COLO668 (cell line): Measurements from ENCODE around the gene VAPA.

Experiments
- DNase-seq: peaks from one replicate; lab custom pipeline; 2025; ENCODE audit not compliant: unreplicated experiment; lab: John Stamatoyannopoulos, UW

VAPA gene

GRCh38 chr18:9968081-9968848, 54.4 kb downstream of the VAPA start:
- DNase-seq, result no peak

- DNase-seq, result no peak
Observed at GRCh38 chr18:9969247-9969646, 55.4 kb downstream of the VAPA start.

- peak; percentile 84 for DNase-seq
Observed at GRCh38 chr18:9971313-9971920, 57.6 kb downstream of the VAPA start.

GRCh38 chr18:9973470-9973869, 59.7 kb downstream of the VAPA start:
- DNase-seq, result no peak

- no peak for DNase-seq
Observed at GRCh38 chr18:9974279-9974915, 60.6 kb downstream of the VAPA start.

- DNase-seq, result no peak
Observed at GRCh38 chr18:9975658-9976057, 61.8 kb downstream of the VAPA start.

GRCh38 chr18:9982711-9983110, 68.9 kb downstream of the VAPA start:
- DNase-seq, result no peak

GRCh38 chr18:9984080-9984479, 70.3 kb downstream of the VAPA start:
- no peak for DNase-seq

- DNase-seq, result no peak
Observed at GRCh38 chr18:9985641-9986040, 71.8 kb downstream of the VAPA start.

GRCh38 chr18:9986156-9986930, 72.5 kb downstream of the VAPA start:
- DNase-seq, result no peak

- no peak for DNase-seq
Observed at GRCh38 chr18:9987345-9987744, 73.5 kb downstream of the VAPA start.

- peak; percentile 83 for DNase-seq
Observed at GRCh38 chr18:9987931-9988330, 74.1 kb downstream of the VAPA start.

GRCh38 chr18:9988665-9989064, 74.8 kb downstream of the VAPA start:
- no peak for DNase-seq

GRCh38 chr18:9989481-9989880, 75.7 kb downstream of the VAPA start:
- DNase-seq, result no peak

GRCh38 chr18:9991011-9992000, 77.5 kb downstream of the VAPA start:
- DNase-seq, result no peak

- no peak for DNase-seq
Observed at GRCh38 chr18:9992300-9992972, 78.6 kb downstream of the VAPA start.

GRCh38 chr18:9992973-9993520, 79.2 kb downstream of the VAPA start:
- no peak for DNase-seq

GRCh38 chr18:9993521-9994025, 79.8 kb downstream of the VAPA start:
- DNase-seq, result no peak

- DNase-seq, result no peak
Observed at GRCh38 chr18:9994026-9994570, 80.3 kb downstream of the VAPA start.
